Measurements from ENCODE around the gene FN3KRP. TPM values are rescaled to one million over a fixed set of nuclear protein-coding genes. Genes with fewer than 3 reads are reported as not detected.

FN3KRP gene
- total and polyA plus RNA-seq, 2 donors (not counting 3 experiments of a cell fraction or from before 2014, with no cell fraction given), result 22.2 to 35.2 TPM

DNA sequence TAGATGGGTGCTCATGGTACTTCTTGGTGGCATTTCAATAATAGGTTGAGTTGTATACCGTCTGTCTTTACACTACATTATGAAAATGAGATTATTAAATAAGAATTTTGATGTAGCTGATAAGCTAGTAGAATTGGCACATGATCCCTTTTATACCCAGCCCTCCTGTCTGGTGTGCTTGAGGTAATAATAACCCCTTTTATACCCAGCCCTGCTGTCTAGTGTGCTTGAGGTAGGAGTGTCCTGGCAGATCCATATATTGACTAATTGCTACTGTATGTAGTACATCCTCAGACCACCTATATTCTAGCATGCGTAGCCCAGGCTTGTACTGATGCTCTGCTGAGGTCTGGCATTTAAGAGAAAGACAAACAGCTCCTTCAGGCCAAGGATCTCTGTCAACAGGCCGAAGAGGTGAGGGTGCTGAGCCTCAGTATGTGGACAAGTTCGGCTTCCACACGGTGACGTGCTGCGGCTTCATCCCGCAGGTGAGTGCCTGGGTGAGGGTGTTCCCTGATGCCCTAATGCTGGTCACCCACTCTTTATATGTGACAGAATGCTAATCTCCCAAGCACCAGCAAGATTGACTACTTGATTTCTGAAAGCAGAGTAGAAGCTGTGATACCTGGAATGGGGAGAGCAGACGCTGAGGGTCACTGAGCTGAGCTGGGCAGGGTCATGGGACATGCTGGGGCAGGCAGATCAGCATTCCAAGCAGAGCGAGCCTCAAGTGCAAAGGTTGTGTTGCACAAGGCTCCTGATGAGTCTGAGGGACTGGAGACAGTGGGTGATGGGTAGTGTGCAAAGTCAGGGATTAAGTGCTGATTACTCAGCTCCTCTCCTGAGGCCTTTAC, 24.6 kb downstream of the FN3KRP start:
- no peaks in the 10 kb centered on the region for H3K79me2 ChIP-seq (ENCODE audit: control insufficient read depth, insufficient read depth, low read length)
- no peak for FAIRE-seq
- H4K20me1 ChIP-seq (replicated peaks; ENCODE audit: control insufficient read depth, extremely low read depth, insufficient read depth, low read length), result no peaks in the 10 kb centered on the region
- H3K27me3 ChIP-seq (ENCODE audit: control insufficient read depth in 2 of 2, insufficient read depth in 2 of 2, low read length in 2 of 2), result no peaks in the 10 kb centered on the region
- H3K9me3 ChIP-seq (replicated peaks; ENCODE audit: control insufficient read depth, insufficient read depth, low read length), result no peaks in the 10 kb centered on the region
- H2AFZ ChIP-seq (ENCODE audit: low read depth, low read length), result no peak overlapping the region
- intact Hi-C loops (cut with micrococcal nuclease), result no loop called here
- H3K9ac ChIP-seq (replicated peaks; ENCODE audit: extremely low read depth, insufficient read depth, low read length), result no peak overlapping the region
- peaks cover 0 to 4% of the 10 kb centered on the region in 2 experiments for H3K36me3 ChIP-seq (ENCODE audit: control insufficient read depth in 2 of 2, extremely low read depth in 1 of 2, insufficient read depth in 2 of 2, low read length in 2 of 2)
- H3K9me1 ChIP-seq (replicated peaks; ENCODE audit: control insufficient read depth, extremely low read depth, insufficient read depth, low read length), result no peaks in the 10 kb centered on the region
- BruUV-seq (replicated peaks), result no TSS peak
- H3K4me3 ChIP-seq (replicated peaks in 1 of 3; ENCODE audit: insufficient read depth in 1 of 3, low read depth in 1 of 3, low read length in 3 of 3), result no peak overlapping the region
- no peaks in the 10 kb centered on the region for H3K4me1 ChIP-seq (ENCODE audit: control insufficient read depth, extremely low read depth, insufficient read depth, low read length)
- H3K27ac ChIP-seq (ENCODE audit: insufficient read depth, low read depth, low read length), result no peak overlapping the region
- no peak overlapping the region for H3K4me2 ChIP-seq (ENCODE audit: insufficient read depth, low read length)
- POLR2A ChIA-PET, result no interaction called here
- no peak for DNase-seq (ENCODE audit: low read depth, low spot score)
- dilution Hi-C loops (cut with MboI; ENCODE audit: extremely low pct_ligation_motif_present, low sequenced_read_pairs), result no loop called here
- CTCF ChIA-PET, result no interaction called here
- no peak for TF ChIP-seq JUN (IDR thresholded peaks at IDR 0.05; ENCODE audit: borderline replicate concordance, insufficient read depth, insufficient read length, low read depth)
- no peak for TF ChIP-seq FOS (IDR thresholded peaks at IDR 0.05; ENCODE audit: borderline replicate concordance, insufficient read depth, low read length)
- no peak for TF ChIP-seq POLR2A (IDR thresholded peaks at IDR 0.05; ENCODE audit: low read depth, low read length)
- no peak for TF ChIP-seq EZH2 (IDR thresholded peaks at IDR 0.05; ENCODE audit: borderline replicate concordance, low read depth, low read length, severe bottlenecking)
- no peak for TF ChIP-seq POLR2AphosphoS5 (IDR thresholded peaks at IDR 0.05; ENCODE audit: insufficient read depth, low read depth, low read length)
- TF ChIP-seq, protein P1, sequence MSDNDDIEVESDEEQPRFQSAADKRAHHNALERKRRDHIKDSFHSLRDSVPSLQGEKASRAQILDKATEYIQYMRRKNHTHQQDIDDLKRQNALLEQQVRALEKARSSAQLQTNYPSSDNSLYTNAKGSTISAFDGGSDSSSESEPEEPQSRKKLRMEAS (IDR thresholded peaks at IDR 0.05; ENCODE audit: insufficient read depth, insufficient read length), result no peak
- TF ChIP-seq, protein P2, sequence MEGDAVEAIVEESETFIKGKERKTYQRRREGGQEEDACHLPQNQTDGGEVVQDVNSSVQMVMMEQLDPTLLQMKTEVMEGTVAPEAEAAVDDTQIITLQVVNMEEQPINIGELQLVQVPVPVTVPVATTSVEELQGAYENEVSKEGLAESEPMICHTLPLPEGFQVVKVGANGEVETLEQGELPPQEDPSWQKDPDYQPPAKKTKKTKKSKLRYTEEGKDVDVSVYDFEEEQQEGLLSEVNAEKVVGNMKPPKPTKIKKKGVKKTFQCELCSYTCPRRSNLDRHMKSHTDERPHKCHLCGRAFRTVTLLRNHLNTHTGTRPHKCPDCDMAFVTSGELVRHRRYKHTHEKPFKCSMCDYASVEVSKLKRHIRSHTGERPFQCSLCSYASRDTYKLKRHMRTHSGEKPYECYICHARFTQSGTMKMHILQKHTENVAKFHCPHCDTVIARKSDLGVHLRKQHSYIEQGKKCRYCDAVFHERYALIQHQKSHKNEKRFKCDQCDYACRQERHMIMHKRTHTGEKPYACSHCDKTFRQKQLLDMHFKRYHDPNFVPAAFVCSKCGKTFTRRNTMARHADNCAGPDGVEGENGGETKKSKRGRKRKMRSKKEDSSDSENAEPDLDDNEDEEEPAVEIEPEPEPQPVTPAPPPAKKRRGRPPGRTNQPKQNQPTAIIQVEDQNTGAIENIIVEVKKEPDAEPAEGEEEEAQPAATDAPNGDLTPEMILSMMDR (IDR thresholded peaks at IDR 0.05; ENCODE audit: extremely low read depth in 1 of 2, insufficient read depth in 1 of 2, low read depth in 1 of 2, low read length in 2 of 2), result no peak
- TF ChIP-seq GATA2 (IDR thresholded peaks at IDR 0.05; ENCODE audit: insufficient read depth, insufficient read length, low read depth, low read length), result no peak
- TF ChIP-seq MYC (IDR thresholded peaks at IDR 0.05; ENCODE audit: low read depth, low read length), result no peak

Data from endothelial cell of umbilical vein (primary cell).